ENCODE data around the gene TMEM141. TPM values are rescaled to one million over a fixed set of nuclear protein-coding genes. Genes with fewer than 3 reads are reported as not detected.

TMEM141 gene
- total and polyA plus RNA-seq, 2 of the 8 experiments (the other 6 are each of a cell fraction or from before 2014, with no cell fraction given) = 51.1 to 137 TPM

- TF ChIP-seq FOSL1 (IDR thresholded peaks at IDR 0.05; ENCODE audit: insufficient read depth, low read depth, low read length) (no peak), POLR2A (IDR thresholded peaks at IDR 0.05; ENCODE audit: control extremely low read depth in 1 of 2, low read depth in 2 of 2, low read length in 2 of 2) (no peak), ASH2L (IDR thresholded peaks at IDR 0.05; ENCODE audit: low read length) (no peak), GABPA (IDR thresholded peaks at IDR 0.05; ENCODE audit: borderline replicate concordance, insufficient read depth, low read length) (no peak)
Measured at GRCh38 chr9:136798708-136799078, 7.5 kb downstream of the TMEM141 start (continued).

All from H1 (cell line).